OCI-LY7 (cell line): ENCODE measurements around the gene GPR156. TPM values are rescaled to one million over a fixed set of nuclear protein-coding genes. Genes with fewer than 3 reads are reported as not detected.

Source experiments
- BruUV-seq: library from RNA; stranded (reverse); fragments of 400-500 nt; replicated peaks from 2 replicates; lab custom pipeline; 2021; lab: Mats Ljungman, UMichigan
- CTCF ChIA-PET: fragments of 300-600 bp; sonication (Branson Sonifier 250); formaldehyde crosslinking; loops from one replicate; lab custom pipeline; 2022; ENCODE audit warnings: antibody characterized with exemption; ENCODE audit not compliant: unreplicated experiment; lab: Charles Lee
- POLR2A ChIA-PET: fragments of 300-600 bp; sonication (Branson Sonifier 250); formaldehyde crosslinking; loops from one replicate; lab custom pipeline; 2022; ENCODE audit warnings: antibody characterized with exemption; lab: Charles Lee
- DNase-seq: peaks from one replicate; pipeline ENCODE4 v3.0.0-alpha.2; 2015; ENCODE audit warnings: low spot score
- H2AFZ ChIP-seq: fragments of 200-600 bp; sonication (generic), shearing (Covaris generic); 2 replicates; pipeline ENCODE4 v1.6.1; 2014; ENCODE audit warnings: mild to moderate bottlenecking, antibody characterized with exemption, low read length, moderate library complexity
- H3K27ac ChIP-seq: fragments of 200-600 bp; sonication (generic); 2 replicates; pipeline ENCODE4 v1.5.1; 2014; ENCODE audit warnings: mixed run types, low read depth, mild to moderate bottlenecking, moderate library complexity, low read length, inconsistent platforms; ENCODE audit not compliant: poor library complexity, severe bottlenecking
- H3K36me3 ChIP-seq: fragments of 200-600 bp; sonication (generic); 2 replicates; pipeline ENCODE4 v1.6.1; 2014; ENCODE audit warnings: mild to moderate bottlenecking, antibody characterized with exemption, low read length, moderate library complexity, mixed read lengths; ENCODE audit not compliant: insufficient read depth
- H3K4me1 ChIP-seq: fragments of 200-600 bp; sonication (generic); 2 replicates; pipeline ENCODE4 v1.5.1; 2014; ENCODE audit warnings: mild to moderate bottlenecking, low read length; ENCODE audit not compliant: insufficient read depth, poor library complexity, severe bottlenecking
- H3K4me2 ChIP-seq: fragments of 200-600 bp; sonication (generic); 2 replicates; pipeline ENCODE4 v1.6.1; 2014; ENCODE audit warnings: mild to moderate bottlenecking, low read length
- H3K4me3 ChIP-seq: fragments of 200-600 bp; sonication (generic); 2 replicates; pipeline ENCODE4 v1.5.1; 2014; ENCODE audit warnings: mild to moderate bottlenecking, low read depth, low read length; ENCODE audit not compliant: poor library complexity, severe bottlenecking
- H3K79me2 ChIP-seq: fragments of 200-600 bp; sonication (generic); 2 replicates; pipeline ENCODE4 v1.6.1; 2016; ENCODE audit warnings: low read depth, mild to moderate bottlenecking, low read length, moderate library complexity, mixed read lengths; ENCODE audit not compliant: insufficient read depth
- H3K9me2 ChIP-seq: fragments of 200-600 bp; sonication (generic); 2 replicates; pipeline ENCODE4 v1.6.1; 2016; ENCODE audit warnings: mild to moderate bottlenecking, low read length, mixed read lengths; ENCODE audit not compliant: insufficient read depth
- H3K9me3 ChIP-seq: fragments of 200-600 bp; sonication (generic); 2 replicates; pipeline ENCODE4 v1.6.1; 2014; ENCODE audit warnings: mild to moderate bottlenecking, mixed run types, low read length, mixed read lengths
- H4K20me1 ChIP-seq: fragments of 200-600 bp; sonication (generic); 2 replicates; pipeline ENCODE4 v1.6.1; 2014; ENCODE audit warnings: mild to moderate bottlenecking, antibody characterized with exemption, low read length, moderate library complexity, mixed read lengths; ENCODE audit not compliant: insufficient read depth
- EZH2phosphoT487 ChIP-seq: fragments of 200-600 bp; sonication (generic); IDR thresholded peaks from 2 replicates; pipeline ENCODE4 v1.6.1; 2018; ENCODE audit warnings: low read depth, borderline replicate concordance, mild to moderate bottlenecking, mixed run types, antibody characterized with exemption, low read length, moderate library complexity, mixed read lengths
- intact Hi-C: fragments of 100-400 bp; cut with micrococcal nuclease; formaldehyde crosslinking; loops from one replicate; pipeline ENCODE4 v1.10.0; 2022; ENCODE audit not compliant: unreplicated experiment
- total RNA-seq, 2 experiments: library from RNA; depleted of rRNA in 1 of 2; stranded (reverse); fragments of >200 nt in 1 of 2; shearing (Covaris generic) in 1 of 2; gene quantifications; 2 replicates each; pipeline ENCODE4 v1.2.3, GENCODE V29; 2014 to 2022
- TF ChIP-seq, protein P1 (sequence below): fragments of 200-600 bp; sonication (generic); conservative IDR thresholded peaks from 2 replicates; pipeline ENCODE4 v1.5.1; 2014; ENCODE audit warnings: mild to moderate bottlenecking, antibody characterized with exemption, low read length, moderate library complexity, mixed read lengths

The GPR156 gene
- total RNA-seq, 2 experiments from 2014 or later = 0.03 to 0.13 TPM

DNA sequence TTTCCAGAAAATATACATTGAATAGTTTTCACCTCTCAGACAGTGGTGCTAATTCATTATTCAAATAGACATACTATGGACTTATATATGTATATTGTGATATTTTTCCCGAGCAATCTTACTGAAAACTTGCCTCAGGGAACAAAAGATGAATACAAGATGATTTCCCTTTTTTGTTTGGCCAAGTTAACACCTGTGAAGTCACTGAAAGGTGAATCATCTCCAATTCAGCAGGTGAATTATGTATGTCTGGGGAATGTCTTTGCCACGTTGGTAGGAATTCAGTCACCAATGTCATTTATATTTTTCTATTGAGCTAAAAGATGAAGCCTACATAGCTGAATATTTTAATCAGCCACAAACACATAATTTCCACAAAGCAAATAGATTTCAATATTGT is 88.2 kb downstream of the GPR156 start:
- BruUV-seq = no TSS peak

DNA sequence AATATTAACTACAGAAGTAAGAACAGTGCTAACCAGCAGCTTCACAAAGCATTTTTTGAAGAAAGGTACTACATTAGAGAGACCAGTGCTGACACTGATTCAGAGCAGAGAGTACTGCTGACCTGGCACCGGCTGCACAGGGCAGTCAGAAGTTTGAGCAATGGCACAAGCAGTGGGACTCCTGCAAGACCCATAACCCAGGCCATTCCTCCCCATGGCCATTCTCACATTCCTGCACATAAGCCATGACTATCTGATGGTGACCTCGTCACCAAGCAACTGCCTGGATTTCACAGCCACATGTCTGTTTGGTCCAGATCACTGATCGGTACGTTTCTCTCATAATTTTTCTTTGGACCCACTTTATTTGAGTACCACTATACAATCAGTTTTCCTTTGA is 88.7 kb downstream of the GPR156 start:
- POLR2A ChIA-PET = no interaction called here
- Histone ChIP-seq H3K36me3 (no peaks in the 10 kb centered on the region), H3K9me2 (no peaks in the 10 kb centered on the region), H3K79me2 (no peaks in the 10 kb centered on the region), H3K27ac (no peak overlapping the region), H3K4me3 (no peak overlapping the region), H3K4me1 (no peaks in the 10 kb centered on the region), H2AFZ (no peak overlapping the region), H4K20me1 (no peaks in the 10 kb centered on the region), H3K9me3 (no peaks in the 10 kb centered on the region), H3K4me2 (no peak overlapping the region)
- CTCF ChIA-PET = interaction anchor here (0.9 kb wide), 1 partner anchor 13 kb away, joined by 3 read pairs; no protein-coding TSS in a partner anchor
- intact Hi-C loops = loop anchor here (10.0 kb wide), 1 partner anchor 372 kb away; no protein-coding TSS in a partner anchor
- BruUV-seq = no TSS peak
- TF ChIP-seq EZH2phosphoT487 = no peak
- TF ChIP-seq, protein P1, sequence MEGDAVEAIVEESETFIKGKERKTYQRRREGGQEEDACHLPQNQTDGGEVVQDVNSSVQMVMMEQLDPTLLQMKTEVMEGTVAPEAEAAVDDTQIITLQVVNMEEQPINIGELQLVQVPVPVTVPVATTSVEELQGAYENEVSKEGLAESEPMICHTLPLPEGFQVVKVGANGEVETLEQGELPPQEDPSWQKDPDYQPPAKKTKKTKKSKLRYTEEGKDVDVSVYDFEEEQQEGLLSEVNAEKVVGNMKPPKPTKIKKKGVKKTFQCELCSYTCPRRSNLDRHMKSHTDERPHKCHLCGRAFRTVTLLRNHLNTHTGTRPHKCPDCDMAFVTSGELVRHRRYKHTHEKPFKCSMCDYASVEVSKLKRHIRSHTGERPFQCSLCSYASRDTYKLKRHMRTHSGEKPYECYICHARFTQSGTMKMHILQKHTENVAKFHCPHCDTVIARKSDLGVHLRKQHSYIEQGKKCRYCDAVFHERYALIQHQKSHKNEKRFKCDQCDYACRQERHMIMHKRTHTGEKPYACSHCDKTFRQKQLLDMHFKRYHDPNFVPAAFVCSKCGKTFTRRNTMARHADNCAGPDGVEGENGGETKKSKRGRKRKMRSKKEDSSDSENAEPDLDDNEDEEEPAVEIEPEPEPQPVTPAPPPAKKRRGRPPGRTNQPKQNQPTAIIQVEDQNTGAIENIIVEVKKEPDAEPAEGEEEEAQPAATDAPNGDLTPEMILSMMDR = no peak
- DNase-seq = no peak

More for the DNA sequence above, 88.2 kb downstream of the GPR156 start:
- no peaks in the 10 kb centered on the region for H3K9me2 ChIP-seq
- intact Hi-C loops = loop anchor here (10.0 kb wide), 1 partner anchor 372 kb away; no protein-coding TSS in a partner anchor
- no peaks in the 10 kb centered on the region for H3K79me2 ChIP-seq
- TF ChIP-seq, protein P1 = no peak
- no peak for TF ChIP-seq EZH2phosphoT487
- H2AFZ ChIP-seq = no peak overlapping the region
- no peaks in the 10 kb centered on the region for H3K9me3 ChIP-seq
- no peaks in the 10 kb centered on the region for H3K4me1 ChIP-seq
- no peak for DNase-seq
- H3K27ac ChIP-seq = no peak overlapping the region
- ChIA-PET CTCF (no interaction called here), POLR2A (no interaction called here)
- H4K20me1 ChIP-seq = no peaks in the 10 kb centered on the region
- no peak overlapping the region for H3K4me3 ChIP-seq
- no peak overlapping the region for H3K4me2 ChIP-seq
- no peaks in the 10 kb centered on the region for H3K36me3 ChIP-seq

DNA sequence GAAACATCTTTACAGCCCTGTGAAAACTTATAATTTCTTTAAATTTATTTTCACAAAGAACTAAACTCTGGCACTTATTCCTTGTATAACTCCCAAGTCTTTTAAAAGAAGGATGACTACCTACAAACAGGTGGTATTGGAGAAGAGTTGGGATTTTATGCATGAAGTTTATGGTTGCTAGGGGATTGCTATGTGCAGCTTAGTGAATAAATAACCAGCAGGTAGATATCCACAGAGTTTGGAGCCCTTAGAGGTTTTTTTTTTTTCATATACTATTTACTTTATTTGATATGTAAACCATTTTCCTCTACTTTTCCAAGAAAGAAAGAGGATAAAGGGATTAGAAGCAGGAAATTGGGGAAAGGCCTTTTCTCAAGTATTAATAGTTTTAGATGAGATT is 91.5 kb downstream of the GPR156 start:
- Histone ChIP-seq H3K9me3 (no peaks in the 10 kb centered on the region), H3K4me2 (no peak overlapping the region), H3K36me3 (no peaks in the 10 kb centered on the region), H3K4me1 (no peaks in the 10 kb centered on the region), H4K20me1 (no peaks in the 10 kb centered on the region), H3K79me2 (no peaks in the 10 kb centered on the region), H3K9me2 (no peaks in the 10 kb centered on the region), H3K4me3 (no peak overlapping the region), H3K27ac (no peak overlapping the region), H2AFZ (no peak overlapping the region)
- no TSS peak for BruUV-seq
- TF ChIP-seq, protein P1 = no peak
- TF ChIP-seq EZH2phosphoT487 = no peak
- CTCF ChIA-PET = no interaction called here
- DNase-seq = no peak
- POLR2A ChIA-PET = no interaction called here
- intact Hi-C loops = loop anchor here (10.0 kb wide), 1 partner anchor 369 kb away; no protein-coding TSS in a partner anchor
